Loucy (cell line): ENCODE results near the gene RAI1.

Source experiments
- H2AFZ ChIP-seq: fragments of 200-600 bp; sonication (generic); 2 replicates; pipeline ENCODE4 v1.6.0; 2016; ENCODE audit warnings: antibody characterized with exemption, mild to moderate bottlenecking, low read length, moderate library complexity
- H3F3A ChIP-seq: fragments of 200-600 bp; 2 replicates; pipeline ENCODE4 v1.6.0; 2016; ENCODE audit warnings: antibody characterized with exemption, low read depth, mild to moderate bottlenecking
- H3K27me3 ChIP-seq: fragments of 200-600 bp; sonication (generic); 2 replicates; pipeline ENCODE4 v1.6.1; 2014; ENCODE audit warnings: low read length, mild to moderate bottlenecking; ENCODE audit not compliant: insufficient read depth, poor library complexity, severe bottlenecking
- H3K36me3 ChIP-seq: fragments of 200-600 bp; sonication (generic); 2 replicates; pipeline ENCODE4 v1.6.1; 2016; ENCODE audit warnings: low read length; ENCODE audit not compliant: insufficient read depth
- H3K4me1 ChIP-seq: fragments of 200-600 bp; sonication (generic); 2 replicates; pipeline ENCODE4 v1.5.1; 2014; ENCODE audit warnings: low read length, mild to moderate bottlenecking; ENCODE audit not compliant: insufficient read depth, poor library complexity, severe bottlenecking
- H3K4me2 ChIP-seq: fragments of 200-600 bp; sonication (generic); 2 replicates; pipeline ENCODE4 v1.6.0; 2014; ENCODE audit warnings: antibody characterized with exemption, low read length, low read depth, mild to moderate bottlenecking; ENCODE audit not compliant: poor library complexity, severe bottlenecking
- H3K4me3 ChIP-seq: fragments of 200-600 bp; sonication (generic); 2 replicates; pipeline ENCODE4 v1.5.1; 2014; ENCODE audit warnings: low read length, mild to moderate bottlenecking, mixed read lengths; ENCODE audit not compliant: poor library complexity, severe bottlenecking
- H3K79me2 ChIP-seq: fragments of 200-600 bp; sonication (generic); 2 replicates; pipeline ENCODE4 v1.6.1; 2014; ENCODE audit warnings: low read length; ENCODE audit not compliant: insufficient read depth
- H3K9ac ChIP-seq: fragments of 200-600 bp; sonication (generic); 2 replicates; pipeline ENCODE4 v1.6.0; 2014; ENCODE audit warnings: mild to moderate bottlenecking, low read depth, low read length, moderate library complexity; ENCODE audit not compliant: poor library complexity, severe bottlenecking
- H3K9me2 ChIP-seq: fragments of 200-600 bp; sonication (generic); replicated peaks from 2 replicates; pipeline ENCODE4 v1.6.1; 2016; ENCODE audit warnings: low read depth, low read length, mixed read lengths
- H3K9me3 ChIP-seq: fragments of 200-600 bp; sonication (generic); 2 replicates; pipeline ENCODE4 v1.6.1; 2014; ENCODE audit warnings: mild to moderate bottlenecking, antibody characterized with exemption, low read length, low read depth; ENCODE audit not compliant: insufficient read depth
- H4K20me1 ChIP-seq: fragments of 200-600 bp; sonication (generic); 2 replicates; pipeline ENCODE4 v1.6.0; 2014; ENCODE audit warnings: antibody characterized with exemption, low read length, mild to moderate bottlenecking; ENCODE audit not compliant: insufficient read depth, poor library complexity, severe bottlenecking
- CTCF ChIP-seq: fragments of 200-600 bp; sonication (generic); conservative IDR thresholded peaks from 2 replicates; pipeline ENCODE4 v1.5.1; 2014; ENCODE audit warnings: mild to moderate bottlenecking, antibody characterized with exemption, low read length
- EZH2phosphoT487 ChIP-seq: fragments of 200-600 bp; IDR thresholded peaks from 2 replicates; pipeline ENCODE4 v1.6.1; 2018; ENCODE audit warnings: antibody characterized with exemption, mild to moderate bottlenecking, moderate library complexity, borderline replicate concordance

The RAI1 gene

GRCh38 chr17:17730250-17730935 lies 49.1 kb downstream of the RAI1 start:
- peaks cover 46% of the 10 kb centered on the region; the same call in 1 of the 2 replicates for H3K36me3 ChIP-seq
- no peak overlapping the region for H2AFZ ChIP-seq
- H3F3A ChIP-seq = no peaks in the 10 kb centered on the region
- peaks cover 79% of the 10 kb centered on the region for H4K20me1 ChIP-seq
- no peak overlapping the region for H3K4me2 ChIP-seq
- no peaks in the 10 kb centered on the region for H3K9me2 ChIP-seq
- no peaks in the 10 kb centered on the region for H3K4me1 ChIP-seq
- peaks cover 95% of the 10 kb centered on the region for H3K79me2 ChIP-seq
- TF ChIP-seq CTCF (no peak), EZH2phosphoT487 (no peak)
- H3K27me3 ChIP-seq = no peaks in the 10 kb centered on the region
- H3K4me3 ChIP-seq = no peak overlapping the region
- no peaks in the 10 kb centered on the region for H3K9me3 ChIP-seq
- H3K9ac ChIP-seq = no peak overlapping the region

- peaks cover 95% of the 10 kb centered on the region for H3K79me2 ChIP-seq
- H3K36me3 ChIP-seq = peaks cover 36% of the 10 kb centered on the region; the same call in 1 of the 2 replicates
- H2AFZ ChIP-seq = no peak overlapping the region
- H3K4me1 ChIP-seq = peaks cover 2% of the 10 kb centered on the region
- no peak overlapping the region for H3K9ac ChIP-seq
- H3F3A ChIP-seq = no peaks in the 10 kb centered on the region
- no peak overlapping the region for H3K4me3 ChIP-seq
- no peaks in the 10 kb centered on the region for H3K9me2 ChIP-seq
- H3K9me3 ChIP-seq = no peaks in the 10 kb centered on the region
- no peak for TF ChIP-seq EZH2phosphoT487
- TF ChIP-seq CTCF = no peak
- no peak overlapping the region for H3K4me2 ChIP-seq
- H4K20me1 ChIP-seq = peaks cover 70% of the 10 kb centered on the region
- H3K27me3 ChIP-seq = no peaks in the 10 kb centered on the region
These were observed 51.2 kb downstream of the RAI1 start for GRCh38 chr17:17732444-17732843.

- Histone ChIP-seq H3F3A (no peaks in the 10 kb centered on the region), H3K4me1 (peaks cover 5% of the 10 kb centered on the region), H3K9ac (no peak overlapping the region), H3K9me3 (no peaks in the 10 kb centered on the region), H3K36me3 (peaks cover 30% of the 10 kb centered on the region; the same call in 1 of the 2 replicates), H3K9me2 (no peaks in the 10 kb centered on the region), H3K79me2 (peaks cover 95% of the 10 kb centered on the region), H3K4me3 (no peak overlapping the region), H4K20me1 (peaks cover 70% of the 10 kb centered on the region), H3K4me2 (no peak overlapping the region), H2AFZ (no peak overlapping the region), H3K27me3 (no peaks in the 10 kb centered on the region)
- TF ChIP-seq CTCF = no peak
- TF ChIP-seq EZH2phosphoT487 = no peak
These were observed 51.8 kb downstream of the RAI1 start for GRCh38 chr17:17732892-17733670.
